BLaER1 (cell line): ENCODE measurements around the gene LBH.

Experiments used
- H3K27ac ChIP-seq: shearing (Covaris generic); formaldehyde crosslinking; 2 replicates; pipeline ENCODE4 v1.8.1; 2022
- H3K27me3 ChIP-seq: shearing (Covaris generic); formaldehyde crosslinking; 2 replicates; pipeline ENCODE4 v1.8.1; 2022
- H3K36me3 ChIP-seq: shearing (Covaris generic); formaldehyde crosslinking; 2 replicates; pipeline ENCODE4 v1.8.1; 2022
- H3K4me1 ChIP-seq: shearing (Covaris generic); formaldehyde crosslinking; 2 replicates; pipeline ENCODE4 v1.8.1; 2022
- H3K4me2 ChIP-seq: shearing (Covaris generic); formaldehyde crosslinking; 2 replicates; pipeline ENCODE4 v1.8.1; 2022
- H3K4me3 ChIP-seq: shearing (Covaris generic); formaldehyde crosslinking; 2 replicates; pipeline ENCODE4 v1.8.1; 2022
- H3K9ac ChIP-seq: shearing (Covaris generic); formaldehyde crosslinking; 2 replicates; pipeline ENCODE4 v1.8.1; 2022
- H3K9me3 ChIP-seq: shearing (Covaris generic); formaldehyde crosslinking; 2 replicates; pipeline ENCODE4 v1.8.1; 2022
- H4K20me1 ChIP-seq: shearing (Covaris generic); formaldehyde crosslinking; 2 replicates; pipeline ENCODE4 v1.8.1; 2022
- Cebpa-rat ChIP-seq: shearing (Covaris generic); IDR thresholded peaks from 2 replicates; pipeline ENCODE4 v1.8.1; 2022

Gene LBH

DNA sequence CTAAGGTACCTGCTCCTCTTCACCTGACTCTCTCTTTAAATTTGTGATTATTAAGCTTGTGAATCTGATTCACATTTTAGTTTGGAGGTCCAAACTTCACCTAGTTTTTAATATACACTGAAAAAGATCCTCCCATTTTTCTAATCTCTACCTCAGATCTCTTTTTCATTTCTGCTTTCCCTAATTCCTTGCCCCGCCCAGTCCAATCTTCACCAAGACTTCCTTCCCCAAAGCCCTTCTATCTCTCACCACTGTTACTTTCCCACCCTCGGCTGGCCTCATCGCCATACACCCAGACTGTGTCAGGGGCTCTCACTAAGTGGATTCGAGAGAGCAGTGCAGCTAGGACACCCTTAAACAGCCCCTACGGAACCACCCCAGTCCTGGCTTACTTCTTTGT lies 40.0 kb downstream of the LBH start:
- Histone ChIP-seq H4K20me1 (no peaks in the 10 kb centered on the region), H3K36me3 (no peaks in the 10 kb centered on the region), H3K9me3 (no peaks in the 10 kb centered on the region), H3K9ac (no peak overlapping the region), H3K4me2 (no peak overlapping the region), H3K27me3 (no peaks in the 10 kb centered on the region), H3K27ac (no peak overlapping the region), H3K4me1 (peaks cover 14% of the 10 kb centered on the region), H3K4me3 (no peak overlapping the region)
- no peak for TF ChIP-seq Cebpa-rat

DNA sequence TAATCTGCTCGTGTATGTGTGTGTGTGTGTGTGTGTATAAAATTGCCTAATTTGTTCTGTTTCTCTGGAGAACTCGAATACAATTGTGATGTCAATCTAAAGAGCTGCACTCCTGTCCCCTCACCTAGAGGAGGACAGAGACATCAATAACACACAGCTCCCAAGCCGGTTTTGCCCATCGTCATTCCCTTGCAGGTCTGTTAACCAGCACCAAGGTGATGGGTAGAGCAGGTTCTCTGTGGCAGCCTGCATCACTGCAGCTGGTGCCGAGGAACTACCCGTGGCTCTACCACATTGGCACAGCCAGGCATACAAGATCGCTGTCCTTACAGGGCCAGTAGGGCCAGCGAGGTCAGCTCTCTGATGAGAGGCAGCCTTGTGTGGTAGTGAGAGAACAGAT lies 41.0 kb downstream of the LBH start:
- H4K20me1 ChIP-seq, result no peaks in the 10 kb centered on the region
- no peak overlapping the region for H3K9ac ChIP-seq
- peaks cover 4% of the 10 kb centered on the region for H3K4me1 ChIP-seq
- no peak for TF ChIP-seq Cebpa-rat
- H3K4me2 ChIP-seq, result no peak overlapping the region
- H3K27me3 ChIP-seq, result no peaks in the 10 kb centered on the region
- H3K27ac ChIP-seq, result no peak overlapping the region
- no peak overlapping the region for H3K4me3 ChIP-seq
- H3K9me3 ChIP-seq, result no peaks in the 10 kb centered on the region
- no peaks in the 10 kb centered on the region for H3K36me3 ChIP-seq

DNA sequence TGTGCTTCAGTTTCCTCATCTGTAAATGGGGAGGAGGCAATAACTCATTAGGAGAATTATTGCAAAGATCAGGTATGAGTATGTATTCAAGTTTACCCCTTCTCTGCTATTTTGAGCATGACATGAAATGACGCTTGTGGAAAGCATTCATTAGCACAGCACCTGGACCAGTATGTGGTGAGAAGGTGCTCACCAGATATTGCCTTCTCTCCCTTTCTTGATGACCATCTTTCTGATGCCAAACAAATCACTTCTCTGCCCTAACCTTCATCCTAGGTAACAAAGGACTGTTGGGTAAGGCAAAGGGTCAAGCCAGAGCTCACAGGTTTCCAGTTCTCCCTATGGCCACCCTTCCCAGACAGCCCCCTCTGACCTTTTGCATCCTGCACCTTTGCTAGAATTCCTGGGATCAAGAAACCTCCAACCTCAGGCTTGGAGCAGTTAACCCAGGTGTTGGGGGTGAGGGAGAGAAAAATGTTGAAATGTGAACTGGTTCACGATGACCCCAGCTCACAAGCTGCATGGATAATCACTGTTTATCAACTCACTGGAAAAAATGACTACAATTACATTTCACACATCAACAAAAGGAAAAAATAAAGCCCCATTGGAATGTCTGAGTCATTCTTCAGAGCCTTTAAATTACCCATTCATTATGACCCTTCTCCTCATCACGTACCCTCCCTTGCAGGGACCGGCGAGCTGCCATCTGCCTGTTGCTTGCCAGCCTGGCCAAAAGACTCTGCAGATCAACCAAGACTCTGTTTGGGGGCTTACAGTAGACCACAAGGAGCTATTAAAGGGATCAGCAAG lies 41.6 kb downstream of the LBH start:
- Histone ChIP-seq H3K9me3 (no peaks in the 10 kb centered on the region), H3K4me2 (no peak overlapping the region), H3K36me3 (no peaks in the 10 kb centered on the region), H3K27me3 (no peaks in the 10 kb centered on the region), H3K9ac (no peak overlapping the region), H3K4me1 (no peaks in the 10 kb centered on the region), H4K20me1 (no peaks in the 10 kb centered on the region), H3K4me3 (no peak overlapping the region), H3K27ac (no peak overlapping the region)
- no peak for TF ChIP-seq Cebpa-rat

DNA sequence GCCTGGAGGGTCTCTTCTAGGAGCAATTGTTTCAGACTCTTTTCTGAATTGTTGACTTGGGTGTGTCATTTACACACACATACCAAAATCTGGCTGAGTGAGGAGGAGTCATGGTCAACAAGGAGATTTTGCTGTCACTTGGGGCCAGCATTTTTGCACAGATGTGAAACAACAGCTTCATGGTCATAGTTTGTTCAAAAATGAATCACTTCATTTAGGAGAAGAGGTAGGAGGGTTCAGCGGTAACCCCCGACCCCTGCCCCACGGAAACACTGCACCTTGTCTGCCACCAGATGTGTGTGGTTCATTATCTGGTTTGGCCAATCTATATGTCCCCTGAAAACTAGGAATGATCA lies 42.2 kb downstream of the LBH start:
- Histone ChIP-seq H3K9ac (no peak overlapping the region), H3K36me3 (no peaks in the 10 kb centered on the region), H3K4me1 (peaks cover under 1% of the 10 kb centered on the region; the same call in 1 of the 2 replicates), H3K4me3 (no peak overlapping the region), H3K9me3 (no peaks in the 10 kb centered on the region), H3K4me2 (no peak overlapping the region), H3K27ac (no peak overlapping the region), H4K20me1 (no peaks in the 10 kb centered on the region), H3K27me3 (no peaks in the 10 kb centered on the region)
- TF ChIP-seq Cebpa-rat, result no peak

DNA sequence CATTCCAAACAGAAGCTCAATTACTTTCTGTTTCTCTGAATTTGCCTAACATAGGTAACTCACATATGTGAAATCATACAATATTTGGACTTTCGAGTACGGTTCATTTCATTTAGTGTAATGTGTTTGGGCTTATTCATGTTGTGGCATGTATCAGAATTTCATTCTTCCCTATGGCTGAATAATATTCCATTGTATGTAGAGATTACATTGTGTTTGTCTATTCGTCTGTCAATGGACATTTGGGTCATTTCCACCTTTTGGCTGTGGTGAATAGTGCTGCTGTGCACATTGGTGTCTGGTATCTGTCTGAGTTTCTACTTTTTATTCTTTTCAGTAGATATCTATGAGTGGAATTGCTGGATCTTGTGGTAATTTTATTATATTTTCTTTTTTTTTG lies 43.9 kb downstream of the LBH start:
- Histone ChIP-seq H3K4me2 (no peak overlapping the region), H3K36me3 (no peaks in the 10 kb centered on the region), H4K20me1 (no peaks in the 10 kb centered on the region), H3K4me3 (no peak overlapping the region), H3K9me3 (no peaks in the 10 kb centered on the region), H3K27me3 (no peaks in the 10 kb centered on the region), H3K9ac (no peak overlapping the region), H3K4me1 (peaks cover 4% of the 10 kb centered on the region; the same call in 1 of the 2 replicates), H3K27ac (no peak overlapping the region)
- TF ChIP-seq Cebpa-rat, result no peak

DNA sequence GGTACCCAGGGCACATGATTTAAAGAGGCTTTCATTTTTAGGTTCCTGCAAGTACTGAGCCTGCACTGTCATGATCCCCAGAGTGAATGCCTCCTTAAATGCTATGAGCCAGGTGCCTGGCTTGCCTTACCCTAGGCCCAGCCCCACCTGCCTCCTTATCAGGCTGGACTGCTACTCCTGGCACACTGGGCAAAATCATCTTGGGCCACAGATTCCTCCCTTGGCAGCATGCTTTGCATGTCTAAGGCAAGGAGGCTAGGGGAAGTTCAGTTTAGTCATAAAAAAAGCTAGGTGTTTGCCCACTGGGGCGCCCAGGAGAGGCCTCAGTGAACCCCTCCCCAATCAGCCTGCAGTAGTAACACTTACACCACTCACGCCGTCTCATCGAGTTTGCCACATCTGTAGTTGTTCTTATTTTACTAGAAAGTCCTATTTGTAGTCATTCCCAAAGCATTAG lies 45.1 kb downstream of the LBH start:
- Histone ChIP-seq H3K9ac (no peak overlapping the region), H3K4me1 (peaks cover 15% of the 10 kb centered on the region), H3K4me2 (no peak overlapping the region), H3K36me3 (no peaks in the 10 kb centered on the region), H3K27me3 (no peaks in the 10 kb centered on the region), H4K20me1 (no peaks in the 10 kb centered on the region), H3K9me3 (no peaks in the 10 kb centered on the region), H3K4me3 (no peak overlapping the region), H3K27ac (no peak overlapping the region)
- TF ChIP-seq Cebpa-rat, result no peak

DNA sequence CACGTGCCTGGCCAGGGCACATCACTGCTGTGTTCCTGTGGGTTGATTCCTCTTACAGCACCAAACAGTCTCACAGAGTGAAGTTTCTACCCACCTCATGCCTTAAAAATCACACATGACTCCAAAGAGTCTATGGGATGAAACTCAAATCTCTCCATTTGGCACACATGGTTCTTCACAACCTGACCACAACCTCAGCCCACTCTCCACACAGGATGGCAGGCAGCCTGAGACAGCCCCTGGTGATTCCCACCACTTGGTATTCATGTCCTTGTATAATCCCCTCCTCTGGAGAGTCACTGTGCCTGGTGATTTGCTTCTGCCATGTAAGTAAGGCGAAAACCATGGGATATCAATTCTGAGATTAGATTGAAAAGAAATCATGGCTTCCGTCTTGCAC lies 46.2 kb downstream of the LBH start:
- Histone ChIP-seq H3K4me2 (no peak overlapping the region), H3K36me3 (no peaks in the 10 kb centered on the region), H4K20me1 (no peaks in the 10 kb centered on the region), H3K27ac (no peak overlapping the region), H3K4me1 (peaks cover 26% of the 10 kb centered on the region), H3K27me3 (no peaks in the 10 kb centered on the region), H3K4me3 (no peak overlapping the region), H3K9ac (no peak overlapping the region), H3K9me3 (no peaks in the 10 kb centered on the region)
- no peak for TF ChIP-seq Cebpa-rat

DNA sequence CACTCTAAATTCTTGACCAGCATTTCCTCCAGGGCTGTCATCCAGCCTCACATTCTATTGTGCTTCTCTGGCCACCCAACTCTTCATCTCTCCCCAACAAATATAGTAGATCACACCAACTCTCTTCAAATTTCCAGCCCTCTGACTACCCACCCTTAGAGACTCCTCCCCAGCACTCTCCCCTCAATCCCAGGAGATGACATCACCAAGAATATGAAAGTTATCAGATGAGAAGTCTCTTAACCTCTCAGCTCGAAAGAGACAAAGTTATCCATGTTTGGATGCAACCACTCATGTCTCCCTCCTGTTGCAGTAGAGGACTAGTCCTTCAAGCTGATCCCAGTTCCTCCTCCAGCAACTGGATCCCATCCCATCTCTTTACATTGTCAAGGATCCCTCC lies 47.1 kb downstream of the LBH start:
- H3K9ac ChIP-seq, result no peak overlapping the region
- H3K36me3 ChIP-seq, result no peaks in the 10 kb centered on the region
- no peaks in the 10 kb centered on the region for H3K9me3 ChIP-seq
- peaks cover 34% of the 10 kb centered on the region for H3K4me1 ChIP-seq
- H3K27ac ChIP-seq, result no peak overlapping the region
- no peak overlapping the region for H3K4me3 ChIP-seq
- TF ChIP-seq Cebpa-rat, result no peak
- no peak overlapping the region; the same call in 1 of the 2 replicates for H3K4me2 ChIP-seq
- H3K27me3 ChIP-seq, result no peaks in the 10 kb centered on the region
- H4K20me1 ChIP-seq, result no peaks in the 10 kb centered on the region

DNA sequence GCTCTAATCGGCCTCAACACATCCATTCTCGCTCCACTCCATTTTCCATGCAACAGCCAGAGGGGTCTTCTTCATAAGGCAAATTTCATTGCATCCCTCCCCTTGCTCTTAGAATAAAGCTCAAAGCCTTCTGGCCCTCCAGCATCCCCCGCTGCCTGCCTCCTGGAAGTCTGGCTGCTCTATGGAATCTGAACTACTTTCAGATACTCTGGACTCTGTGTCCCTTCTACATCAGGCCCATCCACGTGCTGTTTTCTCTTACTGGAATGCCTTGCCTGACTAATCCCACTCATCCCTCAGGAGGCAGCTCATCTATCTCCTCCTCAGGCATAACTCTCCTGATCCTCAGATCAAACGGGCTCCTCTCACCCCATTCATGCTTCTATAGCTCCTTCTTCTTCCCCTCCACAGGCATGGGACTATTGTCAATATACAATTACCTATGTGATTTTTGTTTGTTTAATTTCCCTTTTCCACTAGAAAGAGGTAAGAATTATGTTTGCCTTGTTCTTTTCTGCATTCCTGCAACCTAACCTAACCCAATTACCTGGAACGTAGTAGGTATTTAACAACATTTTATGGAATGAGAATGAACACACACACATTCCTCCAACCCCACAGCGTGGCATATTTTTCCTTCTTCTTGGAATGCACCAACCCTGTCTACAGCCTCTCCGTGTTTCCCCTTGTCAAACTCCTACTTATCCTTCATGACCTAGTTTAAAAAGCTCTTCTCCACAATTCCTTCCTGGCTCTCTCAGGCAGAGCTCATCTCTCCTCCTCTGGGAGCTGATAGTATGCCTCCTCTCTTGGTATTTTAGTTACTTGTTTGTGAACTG lies 49.5 kb downstream of the LBH start:
- Histone ChIP-seq H4K20me1 (no peaks in the 10 kb centered on the region), H3K36me3 (no peaks in the 10 kb centered on the region), H3K27ac (0 out of 2 replicates have a peak overlapping the region, but pooled peaks have one; percentile 62), H3K9me3 (no peaks in the 10 kb centered on the region), H3K4me2 (peak overlapping the region; percentile 70), H3K27me3 (no peaks in the 10 kb centered on the region), H3K4me3 (no peak overlapping the region), H3K4me1 (peaks cover 34% of the 10 kb centered on the region), H3K9ac (no peak overlapping the region)
- TF ChIP-seq Cebpa-rat, result no peak

DNA sequence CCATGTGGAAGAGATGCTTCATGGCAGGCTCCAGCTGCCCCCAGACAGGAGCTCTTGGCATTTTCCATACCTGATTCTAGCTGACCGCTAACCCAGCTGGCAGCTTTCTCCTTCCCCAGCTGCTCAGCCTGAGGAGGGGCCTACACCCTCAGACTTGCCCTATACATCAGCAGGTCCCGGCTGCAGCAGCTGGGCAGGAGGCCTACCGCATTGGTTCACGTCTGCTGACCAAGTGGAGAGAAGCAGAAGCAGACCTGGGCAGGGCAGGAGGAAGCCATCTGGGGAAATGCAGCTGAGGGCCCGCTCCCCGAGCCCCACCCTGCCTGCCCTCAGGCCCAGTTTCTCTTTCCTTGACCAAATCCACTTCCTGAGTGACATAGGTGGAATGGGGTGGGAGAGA lies 50.7 kb downstream of the LBH start:
- Histone ChIP-seq H3K4me3 (no peak overlapping the region), H3K9me3 (no peaks in the 10 kb centered on the region), H3K27me3 (no peaks in the 10 kb centered on the region), H3K4me2 (peak overlapping the region; percentile 70), H3K27ac (peak overlapping the region; percentile 62; the same call in 1 of the 2 replicates), H4K20me1 (no peaks in the 10 kb centered on the region), H3K36me3 (no peaks in the 10 kb centered on the region), H3K9ac (no peak overlapping the region), H3K4me1 (peaks cover 46% of the 10 kb centered on the region)
- no peak for TF ChIP-seq Cebpa-rat
